Islet of Langerhans (tissue), 1 donor: ENCODE measurements around the gene MPZL1.

Experiments
- FAIRE-seq: peaks from one replicate; lab custom pipeline; 2011; peaks lifted over from hg19 to GRCh38; lab: Jason Lieb, UNC

The MPZL1 gene

DNA sequence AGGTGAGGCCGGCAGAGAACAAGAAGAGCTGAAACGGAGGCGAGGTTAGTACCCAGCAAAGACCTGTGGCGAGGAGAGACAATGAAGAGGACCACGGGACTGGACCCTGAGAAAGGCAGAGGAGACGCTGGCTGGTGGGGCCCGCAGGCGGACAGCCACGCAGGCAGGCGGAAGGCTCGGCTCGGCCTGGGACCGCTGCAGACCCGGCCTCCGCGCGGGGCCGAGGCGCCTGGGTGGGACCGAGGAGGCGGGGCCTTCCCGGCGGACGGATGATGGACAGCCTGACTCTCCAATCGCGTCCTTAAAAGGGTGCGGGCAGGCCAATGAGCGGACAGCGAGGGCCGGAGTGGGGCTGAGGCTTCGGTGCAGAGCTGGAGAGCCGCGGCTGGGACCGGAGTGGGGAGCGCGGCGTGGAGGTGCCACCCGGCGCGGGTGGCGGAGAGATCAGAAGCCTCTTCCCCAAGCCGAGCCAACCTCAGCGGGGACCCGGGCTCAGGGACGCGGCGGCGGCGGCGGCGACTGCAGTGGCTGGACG, at the start of gene MPZL1:
MPZL1 (plus strand) TSS at position 366 of the 535 bp plus-strand sequence. CDS start 170 bp downstream, outside the sequence.
- no peak for FAIRE-seq

GRCh38 chr1:167672831-167673230, 49.0 kb upstream of the MPZL1 start:
- FAIRE-seq: no peak

DNA sequence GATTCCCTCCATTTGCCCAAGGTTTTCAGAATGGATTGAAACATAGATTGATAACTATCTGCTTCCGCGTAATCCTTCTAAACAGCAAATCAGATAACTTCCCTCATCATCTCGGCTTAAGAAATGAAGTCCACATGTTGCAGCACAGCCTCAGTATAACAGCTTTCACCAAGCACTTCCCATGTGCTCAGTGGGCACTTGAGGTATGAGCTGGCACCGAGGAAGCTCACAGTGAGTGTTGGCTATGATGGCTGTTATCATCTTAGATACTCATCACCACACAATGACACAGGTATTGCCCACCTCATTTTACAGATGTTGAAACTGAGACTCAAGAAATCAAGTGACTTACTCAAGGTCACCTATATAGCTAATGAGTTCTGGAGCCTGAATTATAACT, 48.5 kb upstream of the MPZL1 start:
- no peak for FAIRE-seq

- no peak for FAIRE-seq
Measured at GRCh38 chr1:167674156-167674555, 47.6 kb upstream of the MPZL1 start.

- no peak for FAIRE-seq
Measured at GRCh38 chr1:167675440-167675839, 46.3 kb upstream of the MPZL1 start.

GRCh38 chr1:167676205-167676915, 45.4 kb upstream of the MPZL1 start:
- FAIRE-seq: no peak

DNA sequence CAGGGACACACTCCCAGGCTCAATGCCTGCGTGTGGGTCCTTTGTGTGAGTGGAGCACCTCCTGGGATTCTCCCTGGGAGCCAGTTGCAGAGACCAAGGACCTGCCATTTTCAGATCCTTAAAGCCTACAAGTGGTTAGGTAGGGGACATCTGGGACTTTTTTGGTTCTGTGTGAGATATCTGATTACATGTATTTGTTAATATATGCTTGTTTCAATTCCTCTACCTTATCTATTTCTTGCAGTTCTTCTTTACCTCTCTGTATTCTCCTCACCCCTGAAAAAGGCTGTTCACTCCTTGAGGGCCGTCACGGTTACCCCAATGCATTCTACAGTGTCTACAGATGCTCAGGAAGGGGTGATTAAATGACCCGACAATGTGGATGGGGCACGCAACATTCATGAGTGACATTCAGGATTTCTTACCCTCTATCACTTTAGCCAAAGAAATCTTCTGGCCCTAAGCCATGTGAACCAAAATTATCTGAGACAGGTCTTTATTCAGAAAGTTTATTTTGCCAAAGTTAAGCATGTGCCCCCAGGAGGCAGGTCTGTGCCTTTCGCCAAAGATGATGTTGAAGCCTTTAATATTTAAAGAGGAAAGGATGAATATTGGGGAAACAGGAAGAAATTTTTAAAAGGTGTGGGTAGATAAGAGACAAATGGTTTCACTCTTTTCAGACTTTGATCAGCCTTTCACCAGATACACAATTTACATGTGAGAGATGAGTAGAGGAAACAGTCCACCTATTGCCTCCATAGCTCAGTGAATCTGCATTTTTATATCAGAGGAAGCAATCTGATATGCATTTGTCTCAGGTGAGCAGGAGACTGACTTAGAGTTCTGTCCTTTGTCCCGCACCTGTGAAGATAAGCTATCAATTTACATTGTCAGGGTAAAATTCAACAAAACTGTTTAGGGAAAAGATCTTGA, 44.6 kb upstream of the MPZL1 start:
- FAIRE-seq: no peak

DNA sequence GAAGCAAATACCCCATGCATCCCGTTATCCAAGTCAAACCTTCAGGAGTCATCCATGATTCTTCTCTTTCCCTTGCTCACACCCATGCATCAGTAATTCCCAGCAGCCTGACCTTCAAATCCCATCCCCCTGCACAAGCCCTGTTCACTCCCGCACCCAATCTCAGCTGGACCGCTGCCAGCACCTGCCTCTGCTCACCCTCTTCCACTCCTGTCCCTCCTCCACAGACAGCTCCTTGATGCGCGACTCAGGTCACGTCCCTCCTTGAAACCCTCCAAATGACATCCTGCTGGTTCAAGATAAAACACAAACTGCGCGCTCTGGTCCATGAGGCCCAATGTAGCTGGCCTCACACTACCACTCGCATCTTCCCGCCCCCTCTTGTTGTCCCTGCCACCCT, 43.4 kb upstream of the MPZL1 start:
- no peak for FAIRE-seq

DNA sequence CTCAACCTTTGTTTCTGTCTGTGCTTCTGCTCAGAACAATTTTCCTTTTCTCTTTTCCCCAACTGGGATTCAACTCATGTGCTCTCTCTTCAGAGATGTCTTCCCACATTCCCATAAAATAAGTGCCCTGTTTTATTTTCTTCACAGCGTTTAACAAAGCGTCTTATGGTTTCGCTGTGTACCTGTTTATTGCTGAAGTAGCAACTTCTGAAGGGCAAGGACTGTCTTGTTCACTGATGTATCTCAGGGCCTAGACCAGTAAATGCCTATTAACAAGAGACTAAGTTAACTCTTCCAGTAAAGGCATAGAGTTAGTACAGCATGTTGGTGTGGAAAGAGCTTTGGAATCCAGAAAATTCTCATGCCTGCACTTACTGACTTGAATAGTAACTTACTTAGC, 42.9 kb upstream of the MPZL1 start:
- no peak for FAIRE-seq

DNA sequence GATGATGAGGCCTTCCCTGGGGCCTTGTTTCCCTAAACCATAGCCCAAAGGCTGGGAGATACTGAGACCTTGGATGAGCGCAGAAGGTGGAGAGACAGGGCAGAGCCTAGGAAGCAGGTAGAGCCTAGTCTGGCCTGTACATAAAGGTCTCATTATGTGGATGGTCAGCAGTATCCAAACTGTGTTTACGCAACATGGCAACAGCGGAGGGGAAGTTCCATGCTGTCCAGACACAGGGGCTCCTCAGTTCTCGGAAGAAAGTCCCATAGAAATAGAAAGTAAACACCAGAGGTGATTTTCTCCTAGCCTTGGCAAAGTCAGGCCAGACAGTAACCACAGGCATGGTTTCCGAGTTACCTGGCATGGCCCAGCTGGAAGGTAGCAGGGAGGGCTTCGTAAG, 42.1 kb upstream of the MPZL1 start:
- FAIRE-seq: no peak

DNA sequence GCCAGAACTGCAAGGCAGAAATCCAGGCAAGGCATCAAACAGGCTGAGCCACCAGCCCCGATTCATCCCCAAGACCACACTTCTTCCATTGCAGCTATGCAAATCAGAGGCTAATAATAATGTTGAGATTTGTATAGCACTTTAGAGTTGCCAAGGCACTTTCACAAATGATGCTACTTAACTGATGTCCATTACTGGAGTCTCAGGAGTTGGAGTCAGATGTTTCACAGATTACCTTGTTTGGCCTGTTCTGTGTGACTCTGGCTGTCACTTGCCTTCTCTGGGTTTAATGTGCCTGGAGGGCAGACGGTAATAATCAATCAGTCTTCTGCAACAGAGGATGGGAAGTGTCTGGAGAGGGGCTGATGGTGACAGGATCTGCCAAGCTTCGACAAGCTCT, 40.8 kb upstream of the MPZL1 start:
- no peak for FAIRE-seq

DNA sequence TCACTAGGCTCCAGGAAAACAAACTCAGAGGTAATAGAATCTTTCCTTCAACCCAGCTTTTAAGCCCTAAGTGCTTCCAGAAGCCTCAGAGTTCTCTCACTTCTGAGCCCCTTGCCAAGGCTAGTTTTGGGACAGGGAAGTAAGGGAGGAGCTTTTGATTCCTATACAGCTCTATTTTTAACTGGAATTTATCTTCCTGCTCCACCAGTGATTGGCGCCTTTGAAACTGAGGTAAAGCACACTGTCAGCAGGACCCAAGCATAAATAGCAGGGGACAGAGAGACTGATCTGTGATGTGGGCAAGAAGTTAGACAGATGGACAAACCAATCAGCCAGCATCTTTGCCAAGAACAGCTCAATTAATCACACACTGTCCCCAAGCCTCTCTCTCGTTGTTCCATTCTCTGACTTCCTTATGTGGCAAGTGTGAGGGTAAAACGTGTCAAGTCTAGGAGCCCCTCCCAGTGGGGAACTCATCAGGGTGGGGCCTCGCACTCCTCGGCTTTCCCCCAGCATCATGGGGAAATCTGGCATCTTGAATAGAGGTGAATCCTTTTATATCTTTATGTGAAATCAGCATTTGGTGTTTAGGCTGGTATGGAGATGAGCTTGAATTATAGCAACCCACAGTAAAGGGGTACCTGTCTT, 40.2 kb upstream of the MPZL1 start:
- FAIRE-seq: no peak

DNA sequence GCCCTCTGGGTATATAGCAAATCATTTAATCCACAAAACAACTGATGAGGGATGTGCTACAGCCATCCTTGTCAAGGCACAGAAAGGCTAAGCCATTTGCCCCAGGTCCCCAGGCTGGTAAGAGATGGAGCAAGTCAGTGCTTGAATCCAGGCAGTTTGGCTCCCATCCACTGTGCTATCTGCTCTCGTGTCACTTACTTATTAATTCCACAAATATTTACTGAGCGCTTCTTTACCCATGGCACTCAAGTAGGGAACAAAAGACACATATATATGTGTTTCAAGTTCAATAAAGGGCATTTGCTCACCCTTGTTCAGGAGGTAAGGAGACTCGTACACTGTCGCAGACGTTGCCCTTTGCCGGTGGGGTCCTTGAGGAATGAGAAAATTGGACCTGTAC, 38.6 kb upstream of the MPZL1 start:
- no peak for FAIRE-seq

DNA sequence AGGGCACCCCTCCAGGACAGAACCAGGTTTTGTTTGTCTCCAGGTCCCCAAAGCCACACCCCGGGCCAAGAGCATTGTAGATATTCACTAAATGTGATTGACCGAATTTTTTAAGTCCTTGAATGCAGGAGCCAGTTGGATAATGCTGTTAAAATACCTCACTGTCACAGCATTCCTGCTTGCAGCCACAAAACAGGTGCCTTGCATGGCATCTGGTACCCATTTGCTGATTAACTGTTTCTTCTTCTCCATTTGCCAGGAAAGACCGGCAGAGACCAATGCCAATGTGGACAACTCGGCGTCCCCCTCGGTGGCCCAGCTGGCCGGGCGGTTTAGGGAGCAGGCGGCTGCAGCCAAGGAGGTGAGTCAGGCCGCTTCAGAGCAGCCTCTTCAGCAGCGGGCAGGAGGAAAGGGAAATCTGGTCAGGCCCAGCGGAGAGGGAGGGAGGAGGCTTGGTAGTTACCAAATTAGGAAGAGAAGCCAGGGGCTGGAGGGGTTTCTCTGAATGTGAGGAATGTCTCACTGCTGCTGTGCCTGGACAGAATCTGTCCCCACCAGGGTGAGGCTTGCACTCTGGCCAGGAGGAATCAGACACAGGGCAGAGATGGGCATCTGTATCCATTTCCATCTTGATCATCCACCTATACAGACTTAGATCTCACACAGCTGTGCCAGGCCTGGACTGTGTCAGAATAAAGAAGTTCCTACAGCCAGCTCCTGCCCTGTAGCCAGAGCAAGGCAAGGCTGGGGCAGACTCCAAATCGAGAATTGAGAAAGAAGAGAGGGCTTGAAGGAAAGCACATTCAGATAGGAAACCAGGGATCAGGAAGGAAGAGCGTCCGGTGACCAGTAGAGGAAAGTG, 37.9 kb upstream of the MPZL1 start:
- no peak for FAIRE-seq

- no peak for FAIRE-seq
Measured at GRCh38 chr1:167685844-167686243, 35.9 kb upstream of the MPZL1 start.

DNA sequence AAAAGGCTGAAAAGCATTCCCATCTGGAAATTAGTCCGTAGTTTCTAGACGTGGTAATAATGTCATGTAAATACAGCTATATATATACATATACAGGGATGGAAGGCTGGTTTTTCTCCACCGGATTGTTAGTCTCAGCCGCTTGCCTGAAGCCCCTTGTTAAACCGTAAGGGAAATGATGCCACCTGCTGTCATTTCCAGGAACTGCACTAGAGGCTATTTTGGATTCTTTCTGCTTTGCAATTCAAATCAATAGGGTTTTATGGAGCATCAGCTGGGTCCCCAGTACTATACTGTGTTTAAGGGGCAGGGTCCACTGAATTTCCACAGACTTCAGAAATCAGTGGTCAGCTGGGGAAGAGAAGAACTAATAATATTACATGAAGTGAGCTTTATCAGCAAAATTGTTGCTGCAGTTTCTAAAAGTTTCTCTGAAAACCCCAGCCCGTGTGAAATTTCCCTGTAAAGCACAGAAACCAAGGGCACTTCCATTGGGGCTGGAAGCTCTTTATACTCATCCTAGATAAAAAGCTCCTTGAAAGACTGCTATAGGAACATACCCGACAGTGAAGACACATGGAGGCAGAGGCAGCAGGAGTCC, 33.8 kb upstream of the MPZL1 start:
- peak; percentile 76 for FAIRE-seq

DNA sequence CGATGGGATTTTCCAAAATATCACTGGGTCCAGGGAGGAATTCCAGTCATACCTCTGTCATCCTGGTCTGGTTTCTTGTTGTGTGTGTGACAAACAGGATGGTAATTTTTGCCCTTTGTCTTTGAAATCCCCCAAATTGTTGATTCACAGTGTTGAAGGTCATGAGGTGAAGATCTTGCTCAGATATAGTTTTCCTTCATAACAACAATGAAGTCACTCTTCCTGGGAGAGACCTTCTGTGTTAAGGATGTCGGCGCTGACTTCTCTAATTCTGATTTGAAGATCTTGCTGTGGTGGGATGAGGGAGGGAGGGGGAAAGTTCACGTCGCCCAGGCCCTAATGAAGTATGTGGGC, 32.2 kb upstream of the MPZL1 start:
- FAIRE-seq: no peak

- no peak for FAIRE-seq
Measured at GRCh38 chr1:167690053-167690452, 31.7 kb upstream of the MPZL1 start.

DNA sequence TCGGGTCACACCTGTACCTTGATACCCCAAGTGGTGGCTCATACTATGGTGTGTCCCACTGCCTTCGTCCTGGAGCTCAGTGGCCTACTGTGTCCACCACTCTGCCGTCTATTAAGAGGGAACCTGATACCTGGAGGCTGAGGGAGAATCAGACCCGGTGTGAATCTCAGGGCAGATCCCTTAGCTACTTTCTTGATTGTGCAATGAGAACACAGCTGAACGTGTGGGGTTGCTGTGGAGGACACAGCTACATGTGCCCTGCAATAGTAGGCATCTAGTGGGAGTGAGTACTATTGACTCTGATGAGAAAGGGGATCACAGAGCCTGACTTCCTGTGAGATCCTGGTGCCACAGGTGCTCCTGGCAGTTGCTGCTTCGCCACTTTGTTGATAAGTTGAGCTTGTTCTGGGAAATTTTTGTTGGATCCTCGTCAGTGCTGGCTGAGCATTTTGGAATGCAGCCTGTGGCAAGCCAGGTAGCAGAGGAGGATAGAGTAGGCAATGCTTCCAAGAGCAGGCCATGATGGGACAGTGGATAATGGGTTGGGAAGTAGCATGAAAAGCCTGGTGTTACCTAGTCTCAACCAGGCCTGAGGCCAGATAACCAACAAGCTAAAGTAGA, 28.2 kb upstream of the MPZL1 start:
- no peak for FAIRE-seq

DNA sequence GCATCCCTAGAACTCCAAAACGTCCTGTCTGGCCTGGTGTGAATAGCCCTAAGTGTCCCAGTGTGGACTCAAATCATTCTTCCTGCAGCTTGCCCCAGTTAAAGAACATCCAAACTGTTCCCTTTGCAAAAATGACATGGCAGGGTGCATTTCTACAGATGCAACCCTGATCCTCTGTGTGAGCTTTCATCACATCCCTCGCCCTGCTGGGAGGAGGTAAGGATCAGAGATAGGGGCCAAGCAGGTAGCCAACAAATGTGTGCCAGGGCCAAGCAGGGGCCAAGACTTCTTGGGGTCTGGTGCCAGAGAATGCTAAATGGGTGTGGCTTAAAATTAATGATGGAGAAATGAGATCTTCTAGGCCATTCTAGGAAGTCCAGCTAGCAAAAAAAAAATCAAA, 27.1 kb upstream of the MPZL1 start:
- no peak for FAIRE-seq

GRCh38 chr1:167695147-167695546, 26.6 kb upstream of the MPZL1 start:
- FAIRE-seq: no peak
